ENCODE measurements around the gene CCDC73. TPM values are rescaled to one million over a fixed set of nuclear protein-coding genes. Genes with fewer than 3 reads are reported as not detected.
"Not testable (repeated sequence)": the region's sequence is repeated elsewhere in the genome, so short reads cannot be mapped to it uniquely, and the experiment has no call there.

The CCDC73 gene
- total RNA-seq, 1 donor: not detected

- TF ChIP-seq, protein P1, sequence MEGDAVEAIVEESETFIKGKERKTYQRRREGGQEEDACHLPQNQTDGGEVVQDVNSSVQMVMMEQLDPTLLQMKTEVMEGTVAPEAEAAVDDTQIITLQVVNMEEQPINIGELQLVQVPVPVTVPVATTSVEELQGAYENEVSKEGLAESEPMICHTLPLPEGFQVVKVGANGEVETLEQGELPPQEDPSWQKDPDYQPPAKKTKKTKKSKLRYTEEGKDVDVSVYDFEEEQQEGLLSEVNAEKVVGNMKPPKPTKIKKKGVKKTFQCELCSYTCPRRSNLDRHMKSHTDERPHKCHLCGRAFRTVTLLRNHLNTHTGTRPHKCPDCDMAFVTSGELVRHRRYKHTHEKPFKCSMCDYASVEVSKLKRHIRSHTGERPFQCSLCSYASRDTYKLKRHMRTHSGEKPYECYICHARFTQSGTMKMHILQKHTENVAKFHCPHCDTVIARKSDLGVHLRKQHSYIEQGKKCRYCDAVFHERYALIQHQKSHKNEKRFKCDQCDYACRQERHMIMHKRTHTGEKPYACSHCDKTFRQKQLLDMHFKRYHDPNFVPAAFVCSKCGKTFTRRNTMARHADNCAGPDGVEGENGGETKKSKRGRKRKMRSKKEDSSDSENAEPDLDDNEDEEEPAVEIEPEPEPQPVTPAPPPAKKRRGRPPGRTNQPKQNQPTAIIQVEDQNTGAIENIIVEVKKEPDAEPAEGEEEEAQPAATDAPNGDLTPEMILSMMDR (IDR thresholded peaks at IDR 0.05; ENCODE audit: insufficient read depth, low read length): no peak
- H3K4me3 ChIP-seq (ENCODE audit: low read depth, low read length): no peak overlapping the region
- DNase-seq (ENCODE audit: low read depth): no peak
These were observed 32.8 kb upstream of the CCDC73 start for GRCh38 chr11:32827276-32827675.

DNA sequence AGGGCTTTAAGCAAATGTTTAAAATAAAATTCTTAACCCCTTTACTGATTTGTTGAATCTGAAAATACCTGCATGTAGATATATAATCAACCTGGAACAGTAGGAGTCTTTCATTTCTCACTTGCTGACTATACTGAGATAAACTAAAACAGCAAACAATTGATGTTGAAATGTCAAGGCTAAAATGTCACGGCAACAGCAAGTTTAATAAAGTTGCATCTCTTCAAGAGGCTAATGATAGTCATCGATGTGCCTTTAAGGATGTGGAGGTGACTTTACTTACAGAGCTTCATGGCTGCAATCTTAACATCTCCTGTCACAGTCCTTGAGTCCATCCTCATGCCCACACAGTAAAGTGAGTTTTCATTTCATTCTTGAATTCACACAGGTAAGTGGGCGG, 31.7 kb upstream of the CCDC73 start:
- TF ChIP-seq, protein P1 (IDR thresholded peaks at IDR 0.05; ENCODE audit: insufficient read depth, low read length): no peak
- DNase-seq (ENCODE audit: low read depth): no peak
- no peak overlapping the region for H3K4me3 ChIP-seq (ENCODE audit: low read depth, low read length)

DNA sequence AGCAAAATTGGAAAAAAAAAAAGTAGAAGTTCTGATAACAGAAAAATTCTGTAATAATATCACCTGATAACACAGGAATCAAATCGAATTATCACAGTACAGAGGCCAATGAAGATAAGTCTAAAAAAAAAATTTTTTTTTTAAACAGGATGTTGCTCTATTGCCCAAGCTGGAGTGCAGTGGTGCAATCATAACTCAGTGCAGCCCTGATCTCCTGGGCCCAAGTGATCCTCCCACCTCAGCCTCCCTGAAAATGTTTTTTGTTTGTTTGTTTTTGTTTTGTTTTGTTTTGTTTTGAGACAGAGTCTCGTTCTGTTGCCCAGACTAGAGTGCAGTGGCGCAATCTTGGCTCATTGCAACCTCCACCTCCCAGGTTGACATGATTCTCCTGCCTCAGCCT, 29.2 kb upstream of the CCDC73 start:
- DNase-seq (ENCODE audit: low read depth); H3K4me3 ChIP-seq (ENCODE audit: low read depth, low read length): not testable (repeated sequence)

- TF ChIP-seq, protein P1 (IDR thresholded peaks at IDR 0.05; ENCODE audit: insufficient read depth, low read length): no peak
- no peak for DNase-seq (ENCODE audit: low read depth)
These were observed 27.6 kb upstream of the CCDC73 start for GRCh38 chr11:32821917-32822560.

DNA sequence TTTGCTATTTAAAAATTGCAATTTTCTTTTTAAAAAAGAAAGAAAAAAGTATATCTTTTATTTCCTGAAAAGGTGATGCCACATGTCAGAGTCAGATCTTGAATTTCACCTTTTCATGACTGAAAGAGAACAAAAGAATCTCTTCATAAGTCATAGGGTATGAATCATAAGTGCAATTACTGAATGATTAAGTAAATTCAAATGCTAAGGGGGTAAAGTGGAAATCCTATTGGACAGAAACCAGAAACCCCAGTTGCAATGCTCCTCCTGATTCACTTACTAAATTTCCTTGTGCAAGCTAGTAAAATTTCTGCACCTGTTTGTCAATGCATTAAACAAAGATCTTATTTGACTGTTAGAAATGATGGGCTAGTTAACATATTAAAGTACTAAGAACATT, 27.1 kb upstream of the CCDC73 start:
- no peak for DNase-seq (ENCODE audit: low read depth)
- H3K4me3 ChIP-seq (ENCODE audit: low read depth, low read length): no peak overlapping the region
- TF ChIP-seq, protein P1 (IDR thresholded peaks at IDR 0.05; ENCODE audit: insufficient read depth, low read length): no peak

More at GRCh38 chr11:32821917-32822560, 27.6 kb upstream of the CCDC73 start:
- no peak overlapping the region for H3K4me3 ChIP-seq (ENCODE audit: low read depth, low read length)

DNA sequence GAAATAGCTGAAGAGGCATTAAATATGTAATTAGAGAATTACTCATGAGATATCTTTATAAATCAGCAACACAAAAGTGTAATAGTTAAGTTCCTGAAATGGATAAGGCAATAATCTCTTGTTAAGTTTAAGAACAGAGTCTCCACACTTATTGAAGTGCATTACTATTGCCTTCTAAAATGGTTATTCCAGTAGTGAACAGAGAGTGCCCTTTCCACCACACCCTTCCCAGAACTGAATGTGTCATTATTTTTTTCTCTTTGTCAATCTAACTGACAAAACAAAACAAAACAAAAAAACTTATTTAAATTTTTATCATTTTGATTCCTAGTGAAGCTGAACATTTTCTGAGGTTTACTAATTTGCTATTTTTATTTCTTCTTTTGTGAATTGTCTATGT, 26.0 kb upstream of the CCDC73 start:
- H3K4me3 ChIP-seq (ENCODE audit: low read depth, low read length): no peak overlapping the region
- DNase-seq (ENCODE audit: low read depth): no peak
- TF ChIP-seq, protein P1 (IDR thresholded peaks at IDR 0.05; ENCODE audit: insufficient read depth, low read length): no peak

GRCh38 chr11:32819187-32819586, 24.7 kb upstream of the CCDC73 start:
- TF ChIP-seq, protein P1 (IDR thresholded peaks at IDR 0.05; ENCODE audit: insufficient read depth, low read length): no peak
- no peak for DNase-seq (ENCODE audit: low read depth)
- no peak overlapping the region for H3K4me3 ChIP-seq (ENCODE audit: low read depth, low read length)
